ENCODE data around the gene BET1. TPM values are rescaled to one million over a fixed set of nuclear protein-coding genes. Genes with fewer than 3 reads are reported as not detected.

Gene BET1
- polyA plus RNA-seq, 1 of the 3 experiments (the other 2 are of a cell fraction): 20.1 TPM

DNA sequence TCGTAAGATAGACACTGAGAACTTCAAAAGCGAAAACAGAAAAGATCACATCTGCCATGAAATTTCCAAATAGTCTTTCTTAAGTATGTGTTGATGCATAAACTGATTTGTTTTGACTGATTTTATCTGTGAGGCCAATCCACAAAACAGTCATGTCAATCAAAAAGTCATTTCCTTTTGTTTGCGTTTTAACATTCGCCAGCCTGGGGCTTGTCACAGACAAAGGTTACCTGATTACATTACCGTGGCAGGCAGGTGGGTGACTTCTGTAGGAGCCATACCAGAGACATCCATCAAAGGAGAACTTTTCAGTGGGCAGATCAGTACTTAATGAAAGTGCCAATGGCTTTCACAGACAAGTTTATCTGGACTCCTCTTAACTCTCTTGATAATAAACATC is 45.5 kb upstream of the BET1 start:
- H3K9me2 ChIP-seq: no peaks in the 10 kb centered on the region
- no peaks in the 10 kb centered on the region for H3F3A ChIP-seq (replicated peaks; ENCODE audit: insufficient read depth)
- no peak overlapping the region for H3K27ac ChIP-seq (ENCODE audit: low read depth in 2 of 2, low read length in 1 of 2)
- TF ChIP-seq CTCF (IDR thresholded peaks at IDR 0.05) (no peak), TCF12 (IDR thresholded peaks at IDR 0.05) (no peak), FOXJ3 (CRISPR knock-in tag; IDR thresholded peaks at IDR 0.05) (no peak), RFX5 (IDR thresholded peaks at IDR 0.05; ENCODE audit: low read length) (no peak), GATA2 (CRISPR knock-in tag; IDR thresholded peaks at IDR 0.05) (no peak), CHD2 (IDR thresholded peaks at IDR 0.05; ENCODE audit: low read length, partially characterized antibody) (no peak), ELF1 (IDR thresholded peaks at IDR 0.05) (no peak)
- TF ChIP-seq, protein P1, sequence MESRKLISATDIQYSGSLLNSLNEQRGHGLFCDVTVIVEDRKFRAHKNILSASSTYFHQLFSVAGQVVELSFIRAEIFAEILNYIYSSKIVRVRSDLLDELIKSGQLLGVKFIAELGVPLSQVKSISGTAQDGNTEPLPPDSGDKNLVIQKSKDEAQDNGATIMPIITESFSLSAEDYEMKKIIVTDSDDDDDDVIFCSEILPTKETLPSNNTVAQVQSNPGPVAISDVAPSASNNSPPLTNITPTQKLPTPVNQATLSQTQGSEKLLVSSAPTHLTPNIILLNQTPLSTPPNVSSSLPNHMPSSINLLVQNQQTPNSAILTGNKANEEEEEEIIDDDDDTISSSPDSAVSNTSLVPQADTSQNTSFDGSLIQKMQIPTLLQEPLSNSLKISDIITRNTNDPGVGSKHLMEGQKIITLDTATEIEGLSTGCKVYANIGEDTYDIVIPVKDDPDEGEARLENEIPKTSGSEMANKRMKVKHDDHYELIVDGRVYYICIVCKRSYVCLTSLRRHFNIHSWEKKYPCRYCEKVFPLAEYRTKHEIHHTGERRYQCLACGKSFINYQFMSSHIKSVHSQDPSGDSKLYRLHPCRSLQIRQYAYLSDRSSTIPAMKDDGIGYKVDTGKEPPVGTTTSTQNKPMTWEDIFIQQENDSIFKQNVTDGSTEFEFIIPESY (IDR thresholded peaks at IDR 0.05; ENCODE audit: borderline replicate concordance, low read depth): no peak
- TF ChIP-seq, protein P2, sequence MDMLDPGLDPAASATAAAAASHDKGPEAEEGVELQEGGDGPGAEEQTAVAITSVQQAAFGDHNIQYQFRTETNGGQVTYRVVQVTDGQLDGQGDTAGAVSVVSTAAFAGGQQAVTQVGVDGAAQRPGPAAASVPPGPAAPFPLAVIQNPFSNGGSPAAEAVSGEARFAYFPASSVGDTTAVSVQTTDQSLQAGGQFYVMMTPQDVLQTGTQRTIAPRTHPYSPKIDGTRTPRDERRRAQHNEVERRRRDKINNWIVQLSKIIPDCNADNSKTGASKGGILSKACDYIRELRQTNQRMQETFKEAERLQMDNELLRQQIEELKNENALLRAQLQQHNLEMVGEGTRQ (IDR thresholded peaks at IDR 0.05; ENCODE audit: borderline replicate concordance, low read depth, low read length): no peak
- 85% methylated on average over 5 of the region's 5 CpGs for WGBS (ENCODE audit: low lambda C conversion rate)
- no peak overlapping the region for H3K9ac ChIP-seq
- POLR2A ChIA-PET: no interaction called here
- H2AFZ ChIP-seq (ENCODE audit: low read depth): no peak overlapping the region
- H3K36me3 ChIP-seq (replicated peaks in 1 of 2; ENCODE audit: control insufficient read depth in 1 of 2, insufficient read depth in 2 of 2, low read length in 1 of 2): no peaks in the 10 kb centered on the region
- H3K4me2 ChIP-seq: no peak overlapping the region
- H4K20me1 ChIP-seq (ENCODE audit: insufficient read depth): no peaks in the 10 kb centered on the region
- no peaks in the 10 kb centered on the region for H3K4me1 ChIP-seq (ENCODE audit: control insufficient read depth in 1 of 2, insufficient read depth in 2 of 2, low read depth in 1 of 2, low read length in 1 of 2)
- no peaks in the 10 kb centered on the region for H3K27me3 ChIP-seq (ENCODE audit: insufficient read depth)
- CTCF ChIA-PET: interaction anchor here (1.4 to 2.5 kb wide), 3 partner anchors 10 to 428 kb away, joined by 3 to 9 read pairs (median 5); no protein-coding TSS in a partner anchor
- no peaks in the 10 kb centered on the region for H3K9me3 ChIP-seq
- H3K4me3 ChIP-seq (ENCODE audit: low read depth in 2 of 2, low read length in 1 of 2): no peak overlapping the region
- no peak for DNase-seq
- H3K79me2 ChIP-seq (ENCODE audit: insufficient read depth): no peaks in the 10 kb centered on the region

- Histone ChIP-seq H3K36me3 (replicated peaks in 1 of 2; ENCODE audit: control insufficient read depth in 1 of 2, insufficient read depth in 2 of 2, low read length in 1 of 2) (no peaks in the 10 kb centered on the region), H3K27me3 (ENCODE audit: insufficient read depth) (no peaks in the 10 kb centered on the region), H3K79me2 (ENCODE audit: insufficient read depth) (no peaks in the 10 kb centered on the region)
- TF ChIP-seq RCOR1 (IDR thresholded peaks at IDR 0.05; ENCODE audit: low read length) (no peak), SIN3A (IDR thresholded peaks at IDR 0.05; ENCODE audit: borderline replicate concordance, low read depth, low read length) (no peak), FOSL2 (IDR thresholded peaks at IDR 0.05; ENCODE audit: borderline replicate concordance, low read depth) (no peak), TAF1 (IDR thresholded peaks at IDR 0.05; ENCODE audit: borderline replicate concordance, low read depth, low read length) (no peak), RXRA (IDR thresholded peaks at IDR 0.05; ENCODE audit: borderline replicate concordance, low read depth) (no peak), TCF12 (IDR thresholded peaks at IDR 0.05) (no peak), EP300 (IDR thresholded peaks at IDR 0.05; ENCODE audit: borderline replicate concordance in 1 of 2, low read depth in 1 of 2, low read length in 1 of 2) (no peak)
- TF ChIP-seq, protein P2 (IDR thresholded peaks at IDR 0.05; ENCODE audit: borderline replicate concordance, low read depth, low read length): no peak
- TF ChIP-seq, protein P3, sequence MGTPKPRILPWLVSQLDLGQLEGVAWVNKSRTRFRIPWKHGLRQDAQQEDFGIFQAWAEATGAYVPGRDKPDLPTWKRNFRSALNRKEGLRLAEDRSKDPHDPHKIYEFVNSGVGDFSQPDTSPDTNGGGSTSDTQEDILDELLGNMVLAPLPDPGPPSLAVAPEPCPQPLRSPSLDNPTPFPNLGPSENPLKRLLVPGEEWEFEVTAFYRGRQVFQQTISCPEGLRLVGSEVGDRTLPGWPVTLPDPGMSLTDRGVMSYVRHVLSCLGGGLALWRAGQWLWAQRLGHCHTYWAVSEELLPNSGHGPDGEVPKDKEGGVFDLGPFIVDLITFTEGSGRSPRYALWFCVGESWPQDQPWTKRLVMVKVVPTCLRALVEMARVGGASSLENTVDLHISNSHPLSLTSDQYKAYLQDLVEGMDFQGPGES (IDR thresholded peaks at IDR 0.05; ENCODE audit: low read depth, low read length): no peak
- TF ChIP-seq, protein P4, sequence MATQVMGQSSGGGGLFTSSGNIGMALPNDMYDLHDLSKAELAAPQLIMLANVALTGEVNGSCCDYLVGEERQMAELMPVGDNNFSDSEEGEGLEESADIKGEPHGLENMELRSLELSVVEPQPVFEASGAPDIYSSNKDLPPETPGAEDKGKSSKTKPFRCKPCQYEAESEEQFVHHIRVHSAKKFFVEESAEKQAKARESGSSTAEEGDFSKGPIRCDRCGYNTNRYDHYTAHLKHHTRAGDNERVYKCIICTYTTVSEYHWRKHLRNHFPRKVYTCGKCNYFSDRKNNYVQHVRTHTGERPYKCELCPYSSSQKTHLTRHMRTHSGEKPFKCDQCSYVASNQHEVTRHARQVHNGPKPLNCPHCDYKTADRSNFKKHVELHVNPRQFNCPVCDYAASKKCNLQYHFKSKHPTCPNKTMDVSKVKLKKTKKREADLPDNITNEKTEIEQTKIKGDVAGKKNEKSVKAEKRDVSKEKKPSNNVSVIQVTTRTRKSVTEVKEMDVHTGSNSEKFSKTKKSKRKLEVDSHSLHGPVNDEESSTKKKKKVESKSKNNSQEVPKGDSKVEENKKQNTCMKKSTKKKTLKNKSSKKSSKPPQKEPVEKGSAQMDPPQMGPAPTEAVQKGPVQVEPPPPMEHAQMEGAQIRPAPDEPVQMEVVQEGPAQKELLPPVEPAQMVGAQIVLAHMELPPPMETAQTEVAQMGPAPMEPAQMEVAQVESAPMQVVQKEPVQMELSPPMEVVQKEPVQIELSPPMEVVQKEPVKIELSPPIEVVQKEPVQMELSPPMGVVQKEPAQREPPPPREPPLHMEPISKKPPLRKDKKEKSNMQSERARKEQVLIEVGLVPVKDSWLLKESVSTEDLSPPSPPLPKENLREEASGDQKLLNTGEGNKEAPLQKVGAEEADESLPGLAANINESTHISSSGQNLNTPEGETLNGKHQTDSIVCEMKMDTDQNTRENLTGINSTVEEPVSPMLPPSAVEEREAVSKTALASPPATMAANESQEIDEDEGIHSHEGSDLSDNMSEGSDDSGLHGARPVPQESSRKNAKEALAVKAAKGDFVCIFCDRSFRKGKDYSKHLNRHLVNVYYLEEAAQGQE (IDR thresholded peaks at IDR 0.05; ENCODE audit: low read depth, low read length): no peak
These were observed 44.6 kb upstream of the BET1 start for GRCh38 chr7:94048755-94049154.

More at GRCh38 chr7:94048755-94049154, 44.6 kb upstream of the BET1 start:
- no peak overlapping the region for H3K4me2 ChIP-seq
- no peaks in the 10 kb centered on the region for H3K4me1 ChIP-seq (ENCODE audit: control insufficient read depth in 1 of 2, insufficient read depth in 2 of 2, low read depth in 1 of 2, low read length in 1 of 2)
- no peaks in the 10 kb centered on the region for H3K9me3 ChIP-seq
- no peak overlapping the region for H3K27ac ChIP-seq (ENCODE audit: low read depth in 2 of 2, low read length in 1 of 2)
- no peaks in the 10 kb centered on the region for H3K9me2 ChIP-seq
- H2AFZ ChIP-seq (ENCODE audit: low read depth): no peak overlapping the region
- no peak overlapping the region for H3K4me3 ChIP-seq (ENCODE audit: low read depth in 2 of 2, low read length in 1 of 2)
- H4K20me1 ChIP-seq (ENCODE audit: insufficient read depth): no peaks in the 10 kb centered on the region
- no peak overlapping the region for H3K9ac ChIP-seq
- WGBS (ENCODE audit: low lambda C conversion rate): 92% methylated on average over 2 of the region's 2 CpGs
- no peak for DNase-seq
- POLR2A ChIA-PET: no interaction called here
- H3F3A ChIP-seq (replicated peaks; ENCODE audit: insufficient read depth): no peaks in the 10 kb centered on the region
- CTCF ChIA-PET: no interaction called here
